Testis (tissue), 2 donors: ENCODE results near the gene DNAJB14.

Source experiments
- POLR2A ChIP-seq: fragments of 450-650 bp; IDR thresholded peaks from one replicate; pipeline ENCODE4 v1.6.1; 2017; ENCODE audit warnings: antibody characterized with exemption, mild to moderate bottlenecking, moderate library complexity
- TF ChIP-seq, protein P1 (sequence below), 3 experiments: fragments of 450-650 bp in 2 of 3; fragments of 200-600 bp in 1 of 3; sonication (generic) in 1 of 3; IDR thresholded peaks; one replicate each; pipeline ENCODE4 v1.5.1; 2016 to 2019; ENCODE audit warnings: antibody characterized with exemption in 3 of 3, mild to moderate bottlenecking in 2 of 3, moderate library complexity in 1 of 3

DNA sequence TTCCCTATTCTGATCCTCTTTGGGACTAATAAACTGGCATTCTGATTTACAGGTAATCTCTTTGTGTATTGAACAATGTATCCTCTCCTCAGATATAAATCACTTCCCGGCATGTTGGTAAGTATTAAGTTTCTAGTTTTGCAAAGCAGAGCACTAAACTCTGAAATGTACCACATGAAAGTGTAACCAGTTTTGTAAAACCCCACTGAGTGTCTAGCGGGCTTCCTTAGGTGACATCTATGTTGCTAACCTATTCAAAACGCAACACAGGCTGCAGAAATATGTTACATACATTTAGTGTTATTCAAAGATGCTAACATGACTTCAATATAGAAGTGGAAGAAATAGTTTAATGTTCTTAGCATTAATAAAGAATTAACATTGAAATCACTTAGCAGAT lies 25.2 kb downstream of the DNAJB14 start:
- no peak for TF ChIP-seq POLR2A
- TF ChIP-seq, protein P1, sequence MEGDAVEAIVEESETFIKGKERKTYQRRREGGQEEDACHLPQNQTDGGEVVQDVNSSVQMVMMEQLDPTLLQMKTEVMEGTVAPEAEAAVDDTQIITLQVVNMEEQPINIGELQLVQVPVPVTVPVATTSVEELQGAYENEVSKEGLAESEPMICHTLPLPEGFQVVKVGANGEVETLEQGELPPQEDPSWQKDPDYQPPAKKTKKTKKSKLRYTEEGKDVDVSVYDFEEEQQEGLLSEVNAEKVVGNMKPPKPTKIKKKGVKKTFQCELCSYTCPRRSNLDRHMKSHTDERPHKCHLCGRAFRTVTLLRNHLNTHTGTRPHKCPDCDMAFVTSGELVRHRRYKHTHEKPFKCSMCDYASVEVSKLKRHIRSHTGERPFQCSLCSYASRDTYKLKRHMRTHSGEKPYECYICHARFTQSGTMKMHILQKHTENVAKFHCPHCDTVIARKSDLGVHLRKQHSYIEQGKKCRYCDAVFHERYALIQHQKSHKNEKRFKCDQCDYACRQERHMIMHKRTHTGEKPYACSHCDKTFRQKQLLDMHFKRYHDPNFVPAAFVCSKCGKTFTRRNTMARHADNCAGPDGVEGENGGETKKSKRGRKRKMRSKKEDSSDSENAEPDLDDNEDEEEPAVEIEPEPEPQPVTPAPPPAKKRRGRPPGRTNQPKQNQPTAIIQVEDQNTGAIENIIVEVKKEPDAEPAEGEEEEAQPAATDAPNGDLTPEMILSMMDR (IDR thresholded peaks at IDR 0.05) = no peak
